ENCODE measurements around the gene ARHGAP22.

The ARHGAP22 gene

GRCh38 chr10:48576501-48576900 is 28.4 kb downstream of the ARHGAP22 start:
- no peak for DNase-seq (ENCODE audit: low spot score)

GRCh38 chr10:48575901-48576300 is 29.0 kb downstream of the ARHGAP22 start:
- ATAC-seq (ENCODE audit: low read depth) (no peak), DNase-seq (ENCODE audit: low spot score) (no peak)
- H3K4me1 ChIP-seq (ENCODE audit: insufficient read depth, poor library complexity, severe bottlenecking): no peaks in the 10 kb centered on the region
- H3K27me3 ChIP-seq (ENCODE audit: insufficient read depth, poor library complexity, severe bottlenecking): no peaks in the 10 kb centered on the region
- H3K4me3 ChIP-seq (ENCODE audit: severe bottlenecking): no peak overlapping the region
- H3K36me3 ChIP-seq (ENCODE audit: low read depth): no peaks in the 10 kb centered on the region
- no peak overlapping the region for H3K27ac ChIP-seq (ENCODE audit: poor library complexity, severe bottlenecking)
- no peak for TF ChIP-seq CTCF (IDR thresholded peaks at IDR 0.05; ENCODE audit: poor library complexity, severe bottlenecking)
- H3K9me3 ChIP-seq (ENCODE audit: severe bottlenecking): no peaks in the 10 kb centered on the region

More at GRCh38 chr10:48576501-48576900, 28.4 kb downstream of the ARHGAP22 start:
- ATAC-seq (ENCODE audit: low read depth): no peak
- Histone ChIP-seq H3K36me3 (ENCODE audit: low read depth) (no peaks in the 10 kb centered on the region), H3K4me1 (ENCODE audit: insufficient read depth, poor library complexity, severe bottlenecking) (no peaks in the 10 kb centered on the region), H3K27me3 (ENCODE audit: insufficient read depth, poor library complexity, severe bottlenecking) (no peaks in the 10 kb centered on the region), H3K27ac (ENCODE audit: poor library complexity, severe bottlenecking) (no peak overlapping the region), H3K4me3 (ENCODE audit: severe bottlenecking) (no peak overlapping the region), H3K9me3 (ENCODE audit: severe bottlenecking) (no peaks in the 10 kb centered on the region)
- no peak for TF ChIP-seq CTCF (IDR thresholded peaks at IDR 0.05; ENCODE audit: poor library complexity, severe bottlenecking)

- Histone ChIP-seq H3K4me1 (ENCODE audit: insufficient read depth, poor library complexity, severe bottlenecking) (no peaks in the 10 kb centered on the region), H3K36me3 (ENCODE audit: low read depth) (no peaks in the 10 kb centered on the region), H3K9me3 (ENCODE audit: severe bottlenecking) (no peaks in the 10 kb centered on the region), H3K27me3 (ENCODE audit: insufficient read depth, poor library complexity, severe bottlenecking) (no peaks in the 10 kb centered on the region), H3K27ac (ENCODE audit: poor library complexity, severe bottlenecking) (no peak overlapping the region), H3K4me3 (ENCODE audit: severe bottlenecking) (no peak overlapping the region)
- DNase-seq (ENCODE audit: low spot score): no peak
- ATAC-seq (ENCODE audit: low read depth): no peak
- TF ChIP-seq CTCF (IDR thresholded peaks at IDR 0.05; ENCODE audit: poor library complexity, severe bottlenecking): no peak
Measured at GRCh38 chr10:48574817-48575380, 30.0 kb downstream of the ARHGAP22 start.

GRCh38 chr10:48574322-48574796 is 30.5 kb downstream of the ARHGAP22 start:
- no peak overlapping the region for H3K27ac ChIP-seq (ENCODE audit: poor library complexity, severe bottlenecking)
- no peaks in the 10 kb centered on the region for H3K27me3 ChIP-seq (ENCODE audit: insufficient read depth, poor library complexity, severe bottlenecking)
- no peaks in the 10 kb centered on the region for H3K4me1 ChIP-seq (ENCODE audit: insufficient read depth, poor library complexity, severe bottlenecking)
- DNase-seq (ENCODE audit: low spot score) (no peak), ATAC-seq (ENCODE audit: low read depth) (no peak)
- no peaks in the 10 kb centered on the region for H3K36me3 ChIP-seq (ENCODE audit: low read depth)
- H3K9me3 ChIP-seq (ENCODE audit: severe bottlenecking): no peaks in the 10 kb centered on the region
- TF ChIP-seq CTCF (IDR thresholded peaks at IDR 0.05; ENCODE audit: poor library complexity, severe bottlenecking): no peak
- no peak overlapping the region for H3K4me3 ChIP-seq (ENCODE audit: severe bottlenecking)

GRCh38 chr10:48573045-48573444 is 31.8 kb downstream of the ARHGAP22 start:
- Histone ChIP-seq H3K9me3 (ENCODE audit: severe bottlenecking) (no peaks in the 10 kb centered on the region), H3K4me3 (ENCODE audit: severe bottlenecking) (no peak overlapping the region), H3K27ac (ENCODE audit: poor library complexity, severe bottlenecking) (no peak overlapping the region), H3K36me3 (ENCODE audit: low read depth) (no peaks in the 10 kb centered on the region), H3K4me1 (ENCODE audit: insufficient read depth, poor library complexity, severe bottlenecking) (no peaks in the 10 kb centered on the region), H3K27me3 (ENCODE audit: insufficient read depth, poor library complexity, severe bottlenecking) (no peaks in the 10 kb centered on the region)
- no peak for TF ChIP-seq CTCF (IDR thresholded peaks at IDR 0.05; ENCODE audit: poor library complexity, severe bottlenecking)
- ATAC-seq (ENCODE audit: low read depth) (no peak), DNase-seq (ENCODE audit: low spot score) (no peak)
